ENCODE data around the gene MTERF2.

MTERF2 gene

DNA sequence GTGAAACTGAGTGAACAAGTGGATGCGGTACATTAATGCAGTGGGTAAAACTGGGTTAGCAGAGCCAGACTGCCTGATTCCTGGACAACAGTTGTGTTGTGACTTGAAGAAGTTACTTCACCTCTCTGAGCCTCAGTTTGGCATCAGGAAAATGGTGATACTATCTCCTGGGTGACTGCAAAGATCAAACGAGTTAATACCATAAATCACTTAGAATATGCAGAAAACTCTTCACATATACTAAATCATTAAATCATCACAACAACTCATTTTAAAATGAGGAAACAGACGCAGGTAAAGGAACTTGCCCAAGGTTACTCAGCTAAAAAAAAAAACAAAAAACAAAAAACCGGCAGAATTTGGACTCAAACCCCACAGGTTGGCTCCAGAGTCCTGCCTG is 811 bp downstream of the MTERF2 start:
- peak; percentile 5 for DNase-seq

DNA sequence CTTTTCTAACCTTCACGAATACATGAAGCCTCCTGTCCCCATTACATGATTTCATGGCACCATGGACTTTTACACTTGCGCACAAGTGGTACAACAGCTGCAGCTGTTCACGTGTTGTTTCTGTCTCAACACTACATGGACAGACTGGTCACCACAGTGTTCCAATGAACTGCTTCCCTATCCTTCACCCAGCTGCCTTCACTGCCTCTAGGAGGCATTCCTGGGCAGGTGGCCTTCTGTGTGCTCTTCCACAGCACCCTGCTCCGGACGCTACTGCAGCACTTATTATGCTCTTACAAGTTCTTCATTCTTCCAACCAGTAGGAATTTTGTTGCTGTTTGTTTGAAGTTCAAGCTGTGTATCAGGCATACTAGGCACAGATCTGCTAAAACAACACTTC is 1.5 kb downstream of the MTERF2 start:
- no peak for DNase-seq

DNA sequence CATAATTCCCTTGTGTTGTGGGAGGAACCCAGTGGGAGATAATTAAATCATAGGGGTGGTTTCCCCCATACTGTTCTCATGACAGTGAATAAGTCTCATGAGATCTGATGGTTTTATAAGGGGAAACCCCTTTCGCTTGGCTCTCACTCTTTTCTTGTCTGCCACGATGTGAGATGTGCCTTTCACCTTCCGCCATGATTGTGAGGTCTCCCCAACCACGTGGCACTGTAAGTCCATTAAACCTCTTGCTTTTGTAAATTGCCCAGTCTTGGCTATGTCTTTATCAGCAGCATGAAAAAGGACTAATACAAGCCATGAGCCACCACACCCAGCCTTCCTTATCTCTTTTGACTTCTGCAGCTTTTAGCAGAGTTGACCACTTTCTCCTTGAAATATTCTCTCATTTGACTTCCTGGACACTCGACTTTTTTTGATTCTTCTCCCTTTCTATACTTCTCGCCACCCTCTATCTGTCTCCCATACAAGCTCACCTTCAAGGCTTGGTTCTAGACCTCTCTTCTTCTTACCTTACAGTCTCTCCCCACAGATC is 2.3 kb downstream of the MTERF2 start:
- DNase-seq = no peak

DNA sequence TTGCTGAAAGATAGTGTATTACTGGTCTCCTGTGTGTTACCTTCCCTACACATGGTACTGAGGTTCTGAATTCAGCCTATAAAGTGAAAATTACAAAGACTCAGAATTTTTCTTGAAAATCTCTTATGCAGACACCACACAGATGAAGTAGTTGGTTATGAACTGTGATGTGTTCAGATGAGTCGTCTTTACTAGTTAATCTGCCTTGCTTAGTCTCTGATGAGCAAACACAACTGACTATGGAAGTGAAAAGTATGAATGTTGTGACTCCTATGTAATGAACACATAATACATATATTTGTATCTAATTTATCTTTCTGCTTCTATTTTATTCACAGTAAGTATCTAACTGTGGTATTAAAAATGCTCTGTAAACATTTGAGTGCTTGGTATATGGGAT is 4.7 kb downstream of the MTERF2 start:
- DNase-seq = no peak

DNA sequence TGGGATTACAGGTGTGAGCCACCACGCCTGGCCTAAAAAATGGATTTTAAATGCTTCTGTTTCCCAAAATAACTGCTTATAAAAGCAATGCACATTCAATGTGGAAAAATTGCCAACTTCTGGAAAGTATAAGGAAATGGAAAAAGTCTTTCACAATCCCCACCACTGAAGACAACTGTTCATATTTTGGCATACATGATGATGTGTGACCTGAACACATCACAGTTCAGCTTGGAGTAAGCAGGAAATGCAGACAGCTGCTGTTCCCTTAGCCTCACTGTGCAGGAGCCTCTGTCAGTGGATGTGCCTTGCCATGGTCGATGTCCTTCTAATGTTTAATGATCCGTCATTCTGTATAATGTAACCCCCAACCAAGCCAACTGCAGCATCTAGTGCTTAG is 5.2 kb downstream of the MTERF2 start:
- DNase-seq = no peak

DNA sequence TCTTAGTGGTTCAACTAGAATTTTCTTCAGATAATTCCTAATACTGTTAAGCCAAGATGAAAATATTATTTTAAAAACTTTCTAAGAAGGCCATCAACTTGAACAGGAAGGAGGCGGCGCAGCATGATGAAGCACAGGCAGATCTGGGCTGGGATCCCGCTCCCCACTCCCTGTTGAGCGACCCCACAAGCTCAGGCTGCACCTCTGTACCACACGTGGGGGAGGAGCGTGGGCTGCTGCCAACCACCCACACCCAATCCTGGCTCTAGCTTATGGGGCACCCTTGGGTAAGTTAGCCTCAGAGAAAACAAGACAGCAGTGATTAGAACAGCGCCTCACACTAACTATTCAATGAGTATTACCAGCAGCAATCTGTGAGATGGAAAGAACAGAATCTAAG is 6.0 kb downstream of the MTERF2 start:
- DNase-seq = no peak

DNA sequence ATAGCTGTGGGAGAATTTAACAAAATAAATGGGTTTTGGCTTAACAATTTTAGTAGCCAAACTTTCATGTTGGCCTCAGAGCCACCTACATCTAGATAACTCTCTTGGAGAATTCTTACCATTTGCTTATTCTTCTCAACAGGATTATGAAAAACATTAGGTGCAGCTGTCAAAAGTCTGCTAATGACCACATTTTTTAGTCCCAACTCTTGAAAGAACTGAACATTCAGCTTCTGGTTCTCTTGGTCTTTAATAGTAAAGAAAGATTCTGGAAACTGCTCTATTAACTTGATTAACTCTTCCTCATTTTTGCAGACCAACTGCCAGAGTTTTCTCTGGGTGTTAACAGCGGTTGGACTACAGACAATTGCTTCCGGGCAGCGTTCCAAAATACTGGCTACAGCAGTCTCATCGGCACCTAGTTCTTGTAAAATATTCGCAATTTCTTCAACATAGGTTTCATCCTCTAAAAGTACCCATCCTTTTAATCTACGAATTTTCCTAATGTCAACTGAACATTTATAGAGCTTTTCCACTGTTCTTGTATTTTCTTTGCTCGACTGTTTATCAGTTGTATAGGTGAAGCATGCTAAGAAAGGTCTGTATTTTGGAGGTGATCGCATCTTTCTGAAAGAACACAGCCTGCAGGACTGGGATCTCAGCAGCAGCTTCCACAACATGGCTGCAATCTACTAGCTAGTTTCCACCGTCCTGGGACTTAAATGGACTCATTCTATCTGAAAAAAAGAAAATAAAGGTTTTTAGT is 8.7 kb downstream of the MTERF2 start:
- DNase-seq = no peak

DNA sequence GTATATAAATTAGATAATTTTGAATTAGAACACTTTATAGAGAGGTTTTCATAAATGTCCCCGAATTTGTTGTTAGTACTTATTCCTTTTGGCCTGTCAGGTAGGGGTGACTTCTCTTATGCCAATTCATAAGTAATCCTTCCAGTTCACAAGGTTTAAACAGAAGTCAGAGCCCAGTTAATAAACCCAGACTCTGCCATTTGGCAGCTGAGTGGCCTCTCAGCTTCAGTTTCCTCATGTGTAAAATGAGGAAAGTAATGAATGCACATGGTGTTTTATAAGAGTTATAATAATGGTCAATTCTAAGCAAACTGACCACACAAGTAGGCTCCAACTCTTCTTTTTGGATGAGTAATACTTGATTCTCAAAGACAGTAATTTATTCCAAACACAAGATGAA is 10.3 kb downstream of the MTERF2 start:
- no peak for DNase-seq

DNA sequence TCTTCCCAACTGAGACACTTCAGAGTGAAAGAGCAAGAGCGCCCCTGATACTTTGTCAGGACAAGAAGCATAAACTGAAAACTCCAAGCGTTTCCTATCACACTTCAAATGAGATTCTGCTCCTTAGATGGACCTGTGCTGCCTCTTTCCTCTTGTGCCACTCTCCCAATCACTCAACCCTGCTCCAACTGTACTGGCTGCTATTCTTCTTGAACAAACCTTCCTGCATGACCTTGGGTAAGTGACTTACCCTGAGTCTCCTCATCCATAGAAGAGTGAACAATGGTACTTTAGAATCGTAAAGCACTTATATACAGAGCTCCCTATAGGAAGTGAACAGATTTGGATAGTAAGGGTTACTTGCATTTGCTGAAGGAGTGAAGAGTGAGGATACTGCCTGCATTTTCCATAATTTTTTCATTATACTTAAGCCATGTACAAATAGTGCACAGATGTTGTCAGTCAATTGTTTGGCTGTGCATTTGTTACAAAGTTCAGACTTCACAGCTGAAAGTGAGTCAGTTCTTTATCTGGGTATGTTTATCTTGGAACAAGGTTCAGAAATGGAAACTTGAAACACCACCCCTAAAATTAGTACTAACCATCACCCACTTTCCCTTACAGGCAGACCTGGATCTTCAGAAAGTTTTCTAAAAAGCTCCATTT is 10.8 kb downstream of the MTERF2 start:
- DNase-seq = no peak

DNA sequence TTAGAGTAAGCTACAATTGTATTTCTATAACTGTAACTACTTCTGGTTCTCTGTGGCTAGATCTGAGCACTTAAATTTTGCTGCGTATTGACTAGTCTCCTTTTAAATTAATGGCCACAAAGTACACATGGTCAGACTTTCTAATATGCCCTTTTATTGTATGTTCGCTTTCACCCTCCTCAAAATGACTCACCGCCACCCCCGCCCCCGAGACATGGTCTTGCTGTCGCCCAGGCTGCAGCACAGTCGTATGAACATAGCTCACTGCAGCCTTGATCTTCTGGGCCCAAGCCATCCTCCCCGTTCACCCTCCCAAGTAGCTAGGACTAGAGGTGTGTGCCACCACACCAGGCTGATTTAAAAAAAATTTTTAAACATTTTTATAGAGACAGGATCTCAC is 11.8 kb downstream of the MTERF2 start:
- no peak for DNase-seq

DNA sequence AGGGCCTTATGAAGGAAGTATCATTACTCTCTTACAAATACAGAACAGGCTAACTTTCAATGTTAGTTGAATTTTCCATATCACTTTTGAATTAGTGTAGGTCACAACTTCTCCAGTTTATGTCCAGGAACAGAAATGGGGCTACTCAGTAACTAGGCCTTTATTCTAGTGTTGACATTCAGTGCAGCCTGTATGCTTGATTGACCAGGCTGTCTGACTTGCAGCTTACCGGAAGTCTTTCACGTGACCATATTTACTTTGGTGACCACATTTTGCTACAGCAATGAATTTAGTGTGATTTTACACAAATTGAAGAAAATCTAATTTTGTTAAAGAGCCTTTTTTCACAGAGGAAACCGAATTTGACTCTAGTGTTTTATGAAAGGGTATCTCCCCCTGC is 12.4 kb downstream of the MTERF2 start:
- peak; percentile 31 for DNase-seq

DNA sequence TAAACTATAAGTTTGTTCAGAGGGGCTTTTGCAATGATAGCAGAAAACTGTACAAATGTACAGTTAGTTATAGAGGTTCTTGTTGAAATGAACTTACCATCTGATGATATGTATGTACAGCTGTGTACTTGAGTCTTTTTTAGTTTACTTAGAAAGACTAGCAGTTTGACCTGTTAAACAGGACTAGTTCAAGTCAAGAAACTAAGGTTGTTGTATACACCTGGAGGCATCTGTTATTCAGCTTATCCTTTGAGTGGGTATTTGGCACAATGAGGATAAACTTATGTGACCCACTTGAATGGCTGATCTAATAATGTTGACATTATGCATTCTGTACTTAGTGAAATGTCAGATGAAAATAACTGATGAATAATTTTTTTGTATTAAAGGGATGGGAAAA is 13.4 kb downstream of the MTERF2 start:
- DNase-seq = peak; percentile 50

DNA sequence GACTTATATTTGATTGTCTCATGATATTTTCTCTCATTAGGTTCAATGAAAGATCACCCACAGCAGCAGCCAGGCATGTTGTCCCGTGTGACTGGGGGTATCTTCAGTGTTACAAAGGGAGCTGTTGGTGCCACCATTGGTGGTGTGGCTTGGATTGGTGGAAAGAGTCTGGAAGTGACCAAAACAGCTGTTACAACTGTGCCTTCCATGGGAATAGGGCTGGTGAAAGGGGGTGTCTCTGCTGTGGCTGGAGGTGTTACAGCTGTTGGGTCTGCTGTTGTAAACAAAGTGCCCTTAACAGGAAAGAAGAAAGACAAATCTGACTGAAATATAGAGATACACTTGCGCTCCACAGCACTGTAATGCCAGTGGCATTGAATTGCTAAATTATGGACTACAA is 15.9 kb downstream of the MTERF2 start:
- DNase-seq = no peak

DNA sequence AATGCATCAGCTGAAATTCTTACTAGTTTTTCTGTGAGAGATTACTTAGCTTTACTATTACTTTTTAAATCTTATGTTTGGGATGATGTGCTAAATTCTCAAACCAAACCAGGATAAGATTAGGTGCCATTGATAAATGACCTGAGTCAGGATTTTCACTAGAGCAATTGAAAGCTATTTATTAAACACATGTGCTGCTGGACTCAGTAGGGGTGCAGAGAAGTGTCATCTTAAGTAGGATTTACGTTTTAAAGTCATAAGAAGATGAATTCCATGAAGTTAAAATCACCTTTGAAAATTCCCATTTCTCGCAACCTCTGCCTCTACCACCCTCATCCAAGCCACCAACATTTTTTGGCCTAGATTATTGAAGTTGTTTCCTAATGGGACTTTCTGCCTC is 22.4 kb downstream of the MTERF2 start:
- no peak for DNase-seq

DNA sequence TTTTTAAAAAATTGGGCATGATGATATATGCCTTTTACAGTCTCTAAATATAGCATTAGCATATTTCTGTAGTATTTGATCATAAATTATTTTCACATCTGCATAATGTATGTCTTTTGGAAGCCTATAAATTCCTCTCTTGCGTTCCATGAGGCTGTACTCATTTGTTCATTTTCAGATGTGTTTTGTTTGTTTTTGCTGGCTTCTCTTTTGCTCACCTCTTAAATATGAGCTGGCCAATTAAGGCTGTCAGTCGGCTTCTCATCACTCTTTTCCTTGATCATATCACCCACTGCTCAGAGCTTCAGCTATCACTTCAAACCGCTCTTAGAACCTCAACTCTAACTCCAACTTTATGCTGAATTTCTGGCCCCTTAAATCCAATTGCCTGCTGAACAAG is 24.7 kb downstream of the MTERF2 start:
- no peak for DNase-seq

DNA sequence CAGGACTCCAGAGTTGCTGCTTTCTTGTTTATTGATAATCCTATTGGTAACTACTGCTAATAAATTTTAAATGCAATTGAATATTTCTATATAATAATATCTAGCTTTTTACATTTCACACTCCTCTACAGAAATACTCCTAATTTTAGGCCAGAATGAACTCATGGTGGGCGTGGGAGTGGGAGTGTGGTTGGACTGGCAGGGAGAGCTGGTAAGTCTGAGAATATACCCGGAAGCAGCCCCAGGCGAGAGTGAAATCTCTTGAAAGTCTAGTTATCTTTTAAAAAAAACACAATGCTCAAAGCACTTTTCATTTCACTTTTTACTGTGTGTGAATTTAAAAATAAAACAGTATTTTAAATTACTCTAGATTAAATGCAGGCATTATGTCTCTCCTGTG is 26.5 kb downstream of the MTERF2 start:
- no peak for DNase-seq

DNA sequence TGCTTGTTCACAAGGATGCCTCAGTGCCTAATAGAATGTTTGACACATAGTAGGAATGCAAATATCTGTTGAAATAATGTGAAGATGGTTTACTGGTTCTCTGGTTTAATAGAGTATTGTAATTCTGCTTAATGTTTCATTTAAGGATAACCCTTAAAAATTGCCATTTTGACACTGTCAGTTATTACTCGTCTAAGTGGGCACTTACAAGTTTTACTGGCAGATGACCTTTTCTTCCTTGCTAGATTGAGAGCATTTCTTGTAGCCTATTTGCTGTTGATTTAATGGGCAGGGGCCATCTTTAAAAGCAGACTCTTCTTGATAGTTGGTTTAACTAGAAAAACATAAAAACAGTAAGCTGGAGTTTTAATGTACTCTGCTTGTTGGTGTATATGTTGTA is 29.4 kb downstream of the MTERF2 start:
- no peak for DNase-seq

DNA sequence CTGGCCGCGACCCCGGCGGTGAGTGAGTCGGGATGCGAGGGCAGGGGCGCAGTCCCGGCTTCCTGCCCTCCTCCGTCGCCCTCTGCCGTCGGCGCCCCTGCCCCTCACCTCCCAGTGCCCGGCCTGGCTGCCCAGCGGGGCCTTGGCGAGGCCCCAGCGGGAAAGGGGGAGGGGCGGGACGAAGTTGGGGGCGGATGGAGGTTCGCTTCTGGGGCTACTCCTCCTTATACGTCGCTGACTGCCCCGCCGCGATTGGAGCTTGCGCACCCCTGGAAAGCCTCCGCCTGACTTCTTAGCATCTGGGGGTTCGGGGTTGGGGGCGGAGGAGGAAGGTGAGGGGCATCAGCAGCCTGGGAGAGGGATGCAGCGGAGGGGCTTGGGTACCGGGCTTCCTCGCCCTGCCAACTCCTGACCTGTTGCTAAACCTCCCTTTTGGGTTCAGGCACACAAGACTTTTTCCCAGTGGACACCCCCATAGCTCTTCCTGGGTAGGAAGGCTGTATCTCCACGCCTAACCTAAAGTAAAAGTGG is 30.8 kb downstream of the MTERF2 start:
- DNase-seq = peak; percentile 60

DNA sequence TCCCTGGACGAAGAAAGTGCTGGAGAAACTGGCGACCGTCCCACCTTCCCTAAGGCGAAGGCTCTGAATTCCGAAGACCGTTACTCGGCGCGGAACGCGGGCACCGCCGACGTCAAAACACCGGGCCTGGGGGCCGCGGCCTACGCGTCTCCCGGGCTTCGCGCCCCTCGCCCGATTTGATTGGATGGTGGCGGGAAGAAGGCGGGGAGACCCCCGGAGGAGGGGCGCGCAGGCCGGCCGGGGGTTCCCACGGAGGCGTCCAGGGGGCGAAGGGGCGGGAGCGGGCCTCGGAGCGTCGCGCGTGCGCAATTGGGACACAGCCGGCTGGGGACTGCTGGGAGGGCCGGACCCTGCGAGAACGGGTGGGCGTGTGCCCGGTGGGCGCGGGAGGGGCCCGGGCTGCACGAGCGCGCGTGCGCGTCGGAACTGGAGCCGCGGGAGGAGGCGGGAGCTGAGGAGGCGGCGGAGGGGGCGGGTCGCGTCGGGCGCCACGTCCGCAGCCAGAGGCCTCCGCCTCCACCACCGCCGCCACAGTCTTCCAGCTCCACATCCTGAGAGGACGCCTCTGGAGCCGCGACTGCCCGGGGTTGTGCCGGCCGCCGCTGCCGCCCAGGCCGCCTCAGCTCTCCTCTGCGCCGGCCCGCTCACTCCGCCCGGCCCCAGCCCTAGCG is 31.4 kb downstream of the MTERF2 start, which contains the start of gene TMEM263:
TMEM263 (plus strand) TSS at position 531 of the 671 bp plus-strand sequence. CDS start 11,210 bp downstream, outside the sequence.
- peak; percentile 92 for DNase-seq

DNA sequence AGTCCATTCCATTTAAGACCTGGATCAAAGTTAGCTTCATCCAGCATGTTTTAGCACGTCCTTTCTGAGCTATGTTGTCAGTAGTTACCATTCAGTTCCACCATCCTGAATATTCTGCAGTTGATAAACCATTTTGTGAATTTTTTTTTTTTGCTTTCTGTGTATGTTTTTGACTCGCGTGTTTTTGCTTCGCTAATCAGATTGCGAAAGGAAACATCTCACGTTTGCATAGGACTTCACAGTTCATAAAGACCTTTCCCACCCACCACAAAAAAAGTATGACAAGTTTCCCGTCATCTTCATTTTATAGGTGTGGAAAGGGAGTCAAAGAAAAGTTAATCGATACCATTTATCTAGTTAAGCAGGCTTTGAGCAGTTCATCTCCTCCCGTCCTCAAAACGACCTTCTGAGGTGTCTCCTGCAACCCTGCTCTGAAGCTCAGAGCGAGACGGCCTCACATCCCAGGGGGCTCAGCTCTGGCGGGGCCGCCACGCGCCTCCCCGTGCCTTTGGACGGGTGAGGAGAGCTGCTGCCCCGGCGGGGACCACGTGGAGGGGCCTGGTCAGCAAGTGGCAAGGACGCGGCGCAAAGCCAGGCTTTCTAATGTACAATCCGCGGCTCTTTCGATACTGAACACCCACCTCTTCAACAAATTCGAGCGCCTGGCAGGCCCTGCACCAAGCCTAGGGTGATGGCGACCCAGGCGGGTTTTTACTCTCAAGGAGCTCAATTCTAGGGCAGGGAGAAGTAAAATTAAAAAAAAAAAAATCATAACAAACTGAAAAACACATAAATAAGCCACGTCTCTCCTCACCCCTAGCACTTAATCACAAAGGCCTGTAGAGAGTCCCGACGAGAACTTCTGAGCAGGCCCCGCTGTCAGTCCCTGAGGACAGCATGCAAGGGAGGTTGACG is 32.2 kb downstream of the MTERF2 start:
- no peak for DNase-seq

DNA sequence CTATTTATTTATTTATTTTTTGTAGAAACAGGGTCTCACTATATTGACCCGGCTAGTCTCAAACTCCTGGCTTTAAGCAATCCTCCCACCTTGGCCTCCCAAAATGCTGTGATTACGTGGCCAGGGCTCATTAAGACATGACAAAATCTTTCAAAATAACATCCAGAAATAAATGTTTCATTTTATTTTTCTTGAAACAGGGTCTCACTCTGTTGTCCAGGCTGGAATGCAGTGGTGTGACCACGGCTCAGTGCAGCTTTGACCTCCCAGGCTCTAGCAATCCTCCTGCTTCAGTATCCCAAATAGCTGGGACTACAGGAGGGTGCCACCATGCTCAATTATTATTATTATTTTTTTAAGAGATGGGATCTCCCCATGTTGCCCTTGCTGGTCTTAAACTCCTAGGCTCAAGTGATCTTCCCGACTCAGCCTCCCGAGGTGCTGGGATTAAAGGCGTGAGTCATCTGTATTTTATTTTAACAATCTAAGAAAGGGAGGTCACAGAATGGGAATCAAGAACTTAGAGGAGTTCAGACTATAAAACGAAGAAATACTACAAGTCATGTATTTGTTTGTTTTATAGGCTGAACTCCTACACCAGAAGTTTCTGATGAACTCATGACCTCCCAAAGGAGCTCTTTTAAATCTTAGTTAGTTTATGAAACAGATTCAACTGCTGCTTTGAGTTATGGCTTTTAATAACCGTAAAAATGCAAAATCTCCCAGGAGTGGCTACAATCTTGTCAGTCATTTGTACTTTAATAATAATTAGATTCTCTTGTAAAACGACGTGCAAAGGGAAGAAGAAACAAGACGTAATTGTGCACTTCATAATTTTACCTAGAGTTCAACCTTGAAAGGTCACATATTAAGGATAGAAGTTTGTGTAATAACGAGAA is 33.3 kb downstream of the MTERF2 start:
- no peak for DNase-seq

Measured in NCI-H510A treated with DMSO at 0.1 percent for 48 hours (cell line).